ENCODE data around the gene PLAGL2.

- TF ChIP-seq CTCF (IDR thresholded peaks at IDR 0.05; ENCODE audit: low read depth, low read length, missing input control) (no peak), YY1 (IDR thresholded peaks at IDR 0.05) (no peak), MAX (IDR thresholded peaks at IDR 0.05) (no peak), REST (IDR thresholded peaks at IDR 0.05) (no peak), TAF1 (conservative IDR thresholded peaks at IDR 0.05) (no peak), RAD21 (IDR thresholded peaks at IDR 0.05) (no peak), ATF3 (IDR thresholded peaks at IDR 0.05) (no peak)
Measured at GRCh38 chr20:32153156-32153665, 54.3 kb downstream of the PLAGL2 start.
